Mesenteric fat pad (tissue), 1 donor: ENCODE measurements around the gene HHATL. TPM values are rescaled to one million over a fixed set of nuclear protein-coding genes. Genes with fewer than 3 reads are reported as not detected.
A peak's percentile ranks its signal among the peaks of the same experiment; 100 is the strongest.

Source experiments
- DNase-seq: peaks from one replicate; pipeline ENCODE4 v3.0.0-alpha.2; 2020; ENCODE audit warnings: low spot score
- long read RNA-seq: library from polyadenylated mRNA; unstranded; transcript quantifications from one replicate; pipeline ENCODE4 v2.0.0, GENCODE V29; 2020
- total RNA-seq: library from RNA; stranded (reverse); fragmentation: NEBNext Ultra II Directional; extraction: Animal tissue kit (Norgen Biotek cat#: 25700); gene quantifications from one replicate; pipeline ENCODE4 v1.2.1, GENCODE V29; 2021
- donor health status: DM: yes; HTN: yes; CAD: no.

HHATL gene
- total RNA-seq: 0.48 TPM
- long read RNA-seq: 0 reads

GRCh38 chr3:42702066-42702951 is at the start of gene HHATL:
Gene HHATL (minus strand): TSS chr3:42702798. CDS start chr3:42700826, 1,972 bp downstream.
- DNase-seq: peak; percentile 82

DNA sequence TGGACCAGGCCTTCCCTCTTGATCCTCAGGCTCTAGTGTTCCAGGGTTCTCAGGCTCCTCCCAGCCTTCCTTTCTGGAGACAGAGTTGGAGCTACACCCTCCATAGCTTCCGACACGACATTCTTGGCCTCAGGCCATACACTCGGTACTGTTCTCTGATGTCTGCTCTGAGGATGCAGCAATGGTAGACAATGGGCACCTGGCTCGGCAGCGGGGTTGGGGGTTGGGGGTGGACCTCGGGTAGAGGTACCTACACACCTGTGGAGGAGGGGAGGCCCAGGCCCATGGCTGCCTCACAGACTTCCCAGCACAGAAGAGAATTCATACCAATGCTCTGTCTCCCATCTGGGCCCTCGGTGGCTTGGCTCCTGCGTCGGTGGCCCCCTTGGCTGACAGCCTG is 49.0 kb upstream of the HHATL start:
- peak; percentile 82 for DNase-seq

GRCh38 chr3:42750834-42751233 is 48.2 kb upstream of the HHATL start:
- peak; percentile 53 for DNase-seq

DNA sequence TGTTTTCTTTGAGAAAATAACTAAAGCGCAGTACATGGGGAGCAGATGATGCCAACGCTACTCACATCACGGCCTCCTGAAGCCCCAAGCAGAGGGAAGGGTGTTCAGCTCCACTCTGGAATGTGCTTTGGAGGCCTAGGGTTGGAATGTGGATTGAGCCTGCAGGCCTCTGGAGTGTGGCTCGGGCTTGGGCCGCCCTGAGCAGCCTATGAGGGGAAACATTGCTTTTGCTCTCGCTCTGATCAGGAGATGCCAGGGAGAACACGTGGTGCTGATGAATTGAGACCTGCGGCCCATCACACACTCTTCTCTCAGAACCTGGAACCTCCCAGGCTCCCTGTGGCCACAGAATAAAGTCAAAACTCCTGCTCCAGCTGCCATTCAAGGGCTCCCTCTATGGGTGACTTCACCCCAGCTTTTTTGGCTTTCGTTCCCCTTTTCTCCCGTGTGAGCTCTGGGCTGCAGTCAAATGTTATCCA is 47.2 kb upstream of the HHATL start:
- peak; percentile 43 for DNase-seq

- peak; percentile 49 for DNase-seq
Observed at GRCh38 chr3:42749025-42749752, 46.6 kb upstream of the HHATL start.

- peak; percentile 67 for DNase-seq
Observed at GRCh38 chr3:42747581-42747980, 45.0 kb upstream of the HHATL start.

DNA sequence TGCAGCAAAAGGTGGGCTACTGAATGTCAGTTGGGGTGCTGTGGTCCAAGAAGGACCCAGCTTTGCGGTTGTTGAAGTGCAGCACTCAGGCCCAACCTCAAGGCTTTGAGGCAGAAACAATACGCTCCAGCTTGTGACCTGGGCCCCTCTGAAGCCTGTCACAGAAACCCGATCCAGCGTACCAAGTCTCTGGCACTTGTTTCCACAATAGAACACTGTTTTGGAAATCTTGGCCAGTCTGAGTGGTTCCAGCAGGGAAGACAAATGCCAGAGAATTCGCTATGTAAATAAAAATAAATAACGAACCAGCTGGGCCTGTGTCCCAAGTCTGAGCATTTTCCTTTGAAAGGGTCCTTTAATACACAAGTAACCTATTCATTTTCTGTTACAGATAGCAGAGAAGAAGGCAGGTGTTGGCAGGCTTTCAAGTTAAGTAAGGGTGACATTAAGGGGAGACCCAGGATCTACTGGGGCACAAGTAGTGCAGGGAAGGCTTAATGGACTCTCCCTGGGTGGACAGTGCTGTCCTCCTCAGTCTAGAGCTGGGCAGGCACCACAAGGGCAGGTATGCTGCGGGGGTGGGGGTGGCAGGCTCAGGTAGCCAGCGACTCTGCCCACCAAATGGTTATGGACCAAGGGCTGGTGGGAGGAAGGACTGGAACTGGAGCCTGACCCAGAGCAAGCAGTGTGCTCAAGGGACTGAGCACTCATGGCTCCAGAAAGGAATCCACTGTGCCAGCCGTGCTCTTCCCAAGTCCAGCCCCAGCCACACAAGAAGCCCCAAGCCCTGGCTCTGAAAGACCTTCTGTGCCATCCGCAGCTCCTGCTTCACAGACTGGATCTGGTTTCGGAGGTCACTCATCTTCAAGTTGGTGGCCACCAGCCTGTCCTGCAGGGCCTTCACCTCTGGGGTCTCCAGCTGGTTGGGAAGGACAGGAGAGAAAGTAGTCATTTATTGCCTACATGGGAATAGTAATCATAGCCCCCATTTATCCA is 44.2 kb upstream of the HHATL start:
- DNase-seq: peak; percentile 83

- DNase-seq: peak; percentile 49
Observed at GRCh38 chr3:42745776-42746454, 43.3 kb upstream of the HHATL start.

DNA sequence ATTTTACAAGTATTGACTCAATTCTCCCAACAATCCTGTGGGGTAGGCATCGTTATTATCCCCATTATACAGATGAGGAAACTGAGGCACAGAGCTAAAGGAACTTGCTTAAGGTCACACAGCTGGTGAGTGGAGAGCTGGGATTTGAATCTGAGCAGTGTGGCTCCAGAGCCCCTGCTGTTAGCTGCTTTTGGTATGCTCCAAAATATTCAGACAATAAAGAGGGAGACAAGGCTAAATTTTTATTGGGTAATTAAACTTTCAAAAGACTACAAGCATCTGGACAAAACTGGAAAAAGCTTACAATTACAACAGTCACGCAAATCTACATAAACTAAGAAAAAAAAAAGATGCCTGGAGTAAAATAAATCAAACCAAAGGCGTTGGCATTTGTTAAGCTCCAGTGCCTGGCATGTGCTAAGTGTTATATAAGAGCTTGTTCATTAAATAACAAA is 42.7 kb upstream of the HHATL start:
- no peak for DNase-seq

- DNase-seq: no peak
Observed at GRCh38 chr3:42743204-42743995, 40.8 kb upstream of the HHATL start.

DNA sequence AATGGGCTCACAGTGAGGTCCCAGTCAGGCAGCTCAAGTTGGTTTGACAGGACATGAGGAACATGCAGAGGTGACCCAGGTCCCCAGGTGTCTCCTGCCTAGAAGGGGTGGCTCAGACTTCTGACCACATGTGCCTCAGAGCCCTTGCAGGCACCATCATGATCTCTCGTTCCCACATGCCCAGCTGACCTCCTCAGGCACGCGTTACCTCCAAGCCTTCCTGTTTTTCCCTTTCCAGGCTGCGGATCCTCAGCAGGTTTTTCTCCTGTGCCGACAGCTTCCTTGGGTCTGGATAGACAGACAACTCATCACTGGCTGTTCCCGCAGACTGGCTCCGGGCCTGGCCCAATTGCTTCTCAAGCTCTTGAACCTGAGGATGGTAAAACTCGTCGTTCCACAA is 40.1 kb upstream of the HHATL start:
- DNase-seq: peak; percentile 83

GRCh38 chr3:42742259-42742658 is 39.7 kb upstream of the HHATL start:
- peak; percentile 69 for DNase-seq

DNA sequence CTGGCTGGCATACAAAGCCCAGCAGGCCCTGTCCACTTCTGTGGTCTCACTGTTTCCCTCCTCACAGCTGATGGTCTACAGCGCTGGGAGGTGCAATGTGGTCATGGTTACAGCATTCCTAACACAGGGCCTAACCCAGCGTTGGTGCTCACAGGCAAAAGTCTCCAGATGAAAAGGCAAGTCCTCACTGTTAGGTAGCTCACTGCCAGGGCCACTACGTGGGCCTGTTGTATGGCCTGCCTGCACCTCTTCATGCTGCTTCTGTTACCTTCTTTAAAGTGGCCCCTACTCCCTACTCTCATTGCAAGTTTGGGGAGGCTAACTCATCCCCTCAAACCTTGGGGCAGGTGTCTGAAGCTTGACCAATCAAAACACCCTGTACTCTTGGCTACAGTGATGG is 39.2 kb upstream of the HHATL start:
- no peak for DNase-seq

GRCh38 chr3:42739401-42740158 is 37.0 kb upstream of the HHATL start:
- DNase-seq: no peak

DNA sequence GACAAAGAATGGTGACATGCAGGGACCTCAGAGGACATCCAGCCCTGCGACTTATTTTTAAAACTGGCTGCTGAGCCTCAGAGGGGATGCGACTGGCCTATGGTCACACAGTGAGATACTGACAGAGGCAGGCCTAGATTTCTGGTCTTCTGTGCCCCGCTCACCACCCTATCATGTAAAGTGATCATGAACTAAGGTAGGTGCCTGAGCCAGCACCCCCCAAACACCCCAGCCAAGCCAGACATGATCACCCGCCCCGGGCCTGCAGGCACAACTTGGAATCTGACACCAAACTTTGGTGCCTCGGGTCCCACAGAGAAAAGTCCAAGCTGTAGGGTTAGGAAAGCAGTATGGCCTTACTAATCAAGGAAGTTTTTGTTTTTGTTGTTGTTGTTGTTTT is 33.9 kb upstream of the HHATL start:
- no peak for DNase-seq

DNA sequence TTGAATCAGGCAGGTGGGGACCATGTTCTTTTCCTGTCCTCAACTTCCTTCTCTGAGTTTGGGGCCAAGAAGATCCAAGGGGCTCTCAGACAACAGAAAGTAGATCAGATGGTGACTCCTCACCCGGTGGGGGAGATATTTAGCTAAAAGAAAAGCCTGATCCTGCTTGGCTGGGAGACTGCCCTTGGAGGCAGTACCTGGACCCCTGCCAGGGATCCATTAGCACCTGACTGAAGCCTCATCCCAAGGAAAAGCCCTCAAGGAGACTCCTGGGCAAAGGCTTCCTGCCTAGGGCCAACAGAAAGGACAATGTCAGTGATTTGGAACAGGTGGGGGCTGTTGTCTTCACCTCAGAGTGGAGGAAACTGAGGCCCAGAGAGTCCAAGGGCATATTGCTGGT is 33.5 kb upstream of the HHATL start:
- no peak for DNase-seq

- peak; percentile 83 for DNase-seq
Observed at GRCh38 chr3:42735615-42736014, 33.0 kb upstream of the HHATL start.

DNA sequence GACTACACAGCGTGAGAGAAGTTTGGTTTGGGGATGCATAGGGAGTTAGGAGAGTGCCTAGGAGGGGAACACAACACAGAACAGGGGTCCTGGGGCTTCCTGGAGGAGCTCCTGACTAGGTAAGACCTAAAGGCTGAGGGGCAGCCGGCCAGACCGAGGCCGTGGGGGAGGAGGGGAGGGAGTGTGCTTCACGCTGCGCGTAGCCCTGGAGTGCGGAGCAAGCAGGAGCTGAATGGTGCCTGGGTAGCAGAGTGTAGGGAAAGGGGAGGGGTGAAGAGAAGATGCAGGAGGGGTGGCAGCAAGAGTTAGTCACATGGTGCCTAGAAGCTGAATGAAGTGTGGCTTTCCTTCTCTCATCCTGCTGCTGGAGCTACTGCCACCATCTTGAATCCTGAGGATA is 32.4 kb upstream of the HHATL start:
- peak; percentile 45 for DNase-seq
